GM19324 (cell line): ENCODE results near the gene SMCO4.
"Not testable (repeated sequence)": the region's sequence is repeated elsewhere in the genome, so short reads cannot be mapped to it uniquely, and the experiment has no call there.

ENCODE experiments used
- ATAC-seq: cut with Tn5 transposase; IDR thresholded peaks from one replicate; pipeline ENCODE4 v1.9.1; 2021; ENCODE audit warnings: mild to moderate bottlenecking, moderate library complexity; ENCODE audit not compliant: unreplicated experiment, low FRiP score

The SMCO4 gene

DNA sequence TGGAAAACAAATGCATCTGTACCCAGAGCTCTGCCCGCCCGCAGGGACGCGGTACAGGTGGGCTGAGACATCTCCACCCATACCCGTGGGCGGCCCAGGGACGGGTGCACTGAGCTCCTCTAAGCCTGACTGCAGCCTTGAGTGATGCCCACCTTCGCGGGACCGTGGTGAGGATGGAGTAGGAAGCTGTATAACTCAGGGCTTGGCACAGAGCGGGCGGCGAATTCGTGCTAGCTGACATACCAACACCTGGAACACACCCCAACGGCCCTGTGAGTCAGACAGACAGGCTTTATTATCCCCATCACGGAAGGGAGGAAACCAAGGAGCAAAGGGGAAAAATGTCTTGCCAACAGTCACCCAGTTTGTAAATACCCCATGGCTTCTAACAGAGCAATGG lies 61.9 kb downstream of the SMCO4 start:
- ATAC-seq = no peak

DNA sequence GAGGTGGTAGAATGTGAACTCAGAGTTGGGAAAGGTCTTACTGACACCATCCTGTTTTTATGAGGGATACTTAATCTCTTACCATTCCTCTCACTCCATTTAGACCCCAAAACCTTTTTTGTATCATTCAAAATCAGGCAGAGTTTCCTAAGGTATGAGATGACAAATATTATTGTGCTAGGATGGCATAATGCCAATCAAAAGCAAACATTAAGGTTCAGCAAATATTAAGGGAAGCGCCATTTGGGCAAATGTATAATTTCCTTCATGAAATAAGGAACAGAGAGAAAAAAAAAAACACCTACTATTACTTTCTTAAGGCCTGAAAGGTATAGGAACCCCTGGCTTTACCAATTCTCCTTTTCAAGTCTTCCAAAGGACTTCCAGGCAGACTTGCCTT lies 62.4 kb downstream of the SMCO4 start:
- ATAC-seq = no peak

DNA sequence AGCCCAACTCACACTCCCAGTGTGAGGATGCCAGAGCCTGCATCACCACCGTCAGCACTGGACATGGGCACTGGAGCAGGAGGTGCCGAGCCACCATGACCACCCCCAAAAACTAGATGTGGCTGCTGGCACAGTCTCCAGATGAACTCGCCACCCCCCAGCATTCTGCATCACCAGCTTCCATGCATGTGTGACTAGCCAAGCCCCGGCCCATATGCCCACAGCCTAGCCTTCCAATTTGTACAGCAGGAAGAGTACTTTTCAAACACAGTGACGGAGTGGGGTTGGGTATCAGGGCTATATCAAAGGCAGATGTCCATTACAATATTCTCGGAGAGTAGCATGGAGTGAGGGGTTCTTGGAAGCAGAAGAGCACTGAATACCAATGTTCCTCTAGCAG lies 62.9 kb downstream of the SMCO4 start:
- no peak for ATAC-seq

DNA sequence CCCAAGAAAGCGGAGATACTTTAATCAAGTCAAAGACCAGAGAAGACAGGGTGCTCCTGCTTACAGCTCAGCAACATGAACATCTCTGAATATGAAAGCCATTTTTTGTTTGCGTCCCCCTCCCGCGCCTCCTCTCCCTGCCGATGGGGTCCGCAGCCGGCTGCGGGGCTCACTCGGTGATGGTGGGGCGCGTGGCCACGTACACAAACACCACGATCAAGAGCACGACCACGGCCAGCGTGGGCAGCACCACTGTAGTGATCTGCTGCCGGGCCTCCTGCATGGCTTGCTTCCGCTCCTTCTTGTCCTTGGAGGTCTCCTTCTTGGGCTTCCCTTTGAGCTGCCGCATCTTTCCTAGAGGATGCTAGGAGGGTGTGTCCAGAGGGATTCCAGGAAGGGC lies 64.3 kb downstream of the SMCO4 start:
- ATAC-seq = no peak

DNA sequence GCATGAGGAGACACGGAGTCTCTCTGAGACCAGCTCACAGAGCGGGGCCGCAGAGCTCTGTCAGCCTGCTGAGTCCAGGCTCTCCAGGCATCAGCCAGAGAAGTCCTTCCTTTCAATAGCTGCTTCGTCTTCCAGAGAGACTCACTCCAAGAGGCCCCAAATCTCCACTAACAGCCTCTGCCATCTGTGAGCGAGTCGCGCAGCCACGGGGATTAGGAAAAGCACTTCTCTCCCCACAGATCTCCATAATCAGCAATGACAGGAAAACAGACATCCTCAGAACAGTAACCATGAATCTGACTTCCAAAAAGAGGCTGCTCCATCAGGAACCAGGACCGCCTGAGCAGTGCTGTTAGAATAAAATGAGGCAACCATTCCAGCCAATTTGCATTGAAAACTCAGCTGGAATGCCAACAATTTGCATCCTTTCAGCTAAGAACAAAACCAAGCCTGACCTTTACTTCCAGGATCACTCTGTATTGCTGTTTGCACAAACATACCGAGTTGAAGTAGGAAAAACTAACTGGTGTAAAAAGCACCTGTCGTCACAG lies 65.4 kb downstream of the SMCO4 start:
- no peak for ATAC-seq

DNA sequence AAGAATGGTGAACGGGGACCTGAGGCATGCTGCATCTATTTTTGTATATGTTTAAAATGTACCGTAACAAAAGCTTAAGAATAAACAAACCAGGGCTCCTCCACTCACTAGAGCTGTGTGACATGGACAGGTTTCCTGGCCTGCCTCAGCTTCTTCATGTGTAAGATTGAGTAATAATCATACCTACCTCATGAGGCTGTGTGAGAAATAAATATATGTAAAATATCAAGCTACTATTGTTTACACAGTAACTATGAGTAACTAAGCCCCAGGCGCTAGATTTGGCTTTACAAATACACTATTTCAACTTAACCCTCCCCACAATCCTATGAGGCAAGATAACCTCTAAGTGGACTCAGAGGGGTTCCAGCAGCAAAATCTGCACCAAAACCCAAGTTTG lies 66.4 kb downstream of the SMCO4 start:
- ATAC-seq = no peak

DNA sequence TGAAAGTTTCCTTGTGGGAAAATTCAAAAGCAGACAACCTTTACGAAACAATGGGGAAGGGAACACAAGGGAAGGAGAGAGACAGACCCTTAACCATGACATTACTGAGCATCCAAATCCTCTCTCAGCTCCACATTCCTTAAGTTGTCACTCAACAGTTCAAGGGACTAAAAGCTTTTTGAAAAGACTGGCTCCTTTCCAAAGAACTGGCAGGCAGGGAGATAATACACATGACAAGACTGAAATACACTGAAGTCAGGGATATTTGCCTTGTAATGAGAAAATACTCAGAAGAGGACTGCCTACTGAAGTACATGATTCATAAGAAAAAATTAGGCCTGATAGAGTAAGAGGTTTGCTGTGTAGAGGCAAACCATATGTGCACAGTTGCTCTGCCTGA lies 69.1 kb downstream of the SMCO4 start:
- ATAC-seq = no peak

DNA sequence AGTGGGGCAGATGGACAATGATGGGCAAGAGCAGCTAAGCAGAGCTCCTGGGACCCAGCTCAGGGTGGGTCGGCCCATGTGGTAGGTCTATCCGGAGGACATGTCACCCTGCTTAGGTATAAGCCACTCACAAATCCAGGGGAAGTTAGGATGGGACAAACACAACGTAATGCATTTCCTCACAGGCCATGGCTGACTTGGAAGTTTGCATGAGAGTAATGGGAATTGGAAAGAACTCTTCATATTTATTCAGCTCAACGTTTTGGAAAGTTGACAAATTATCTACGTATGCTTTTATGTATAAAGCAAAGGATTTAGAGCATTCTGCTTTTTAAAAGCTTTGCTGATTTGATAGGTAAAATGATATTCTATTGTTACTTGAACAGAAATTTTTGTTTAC lies 74.9 kb downstream of the SMCO4 start:
- ATAC-seq = no peak

DNA sequence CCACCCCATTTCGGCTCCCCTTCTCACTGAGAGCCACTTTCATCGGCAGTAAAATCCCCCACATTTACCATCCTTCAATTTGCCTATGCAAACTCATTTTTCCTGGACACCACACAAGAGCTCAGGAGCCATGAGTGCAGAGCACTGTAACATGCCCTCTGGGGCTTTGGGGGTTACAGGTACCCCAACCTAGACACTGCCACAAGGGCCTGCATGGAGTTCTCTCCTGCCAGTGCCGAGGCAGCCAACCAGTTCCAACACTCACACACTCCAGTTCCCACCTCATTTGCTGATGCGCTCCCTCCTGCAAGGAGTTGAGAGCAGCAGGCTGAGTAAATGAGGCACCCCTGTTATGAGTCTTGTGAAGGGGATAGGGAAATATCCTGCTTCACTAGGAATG lies 76.1 kb downstream of the SMCO4 start:
- ATAC-seq = no peak

DNA sequence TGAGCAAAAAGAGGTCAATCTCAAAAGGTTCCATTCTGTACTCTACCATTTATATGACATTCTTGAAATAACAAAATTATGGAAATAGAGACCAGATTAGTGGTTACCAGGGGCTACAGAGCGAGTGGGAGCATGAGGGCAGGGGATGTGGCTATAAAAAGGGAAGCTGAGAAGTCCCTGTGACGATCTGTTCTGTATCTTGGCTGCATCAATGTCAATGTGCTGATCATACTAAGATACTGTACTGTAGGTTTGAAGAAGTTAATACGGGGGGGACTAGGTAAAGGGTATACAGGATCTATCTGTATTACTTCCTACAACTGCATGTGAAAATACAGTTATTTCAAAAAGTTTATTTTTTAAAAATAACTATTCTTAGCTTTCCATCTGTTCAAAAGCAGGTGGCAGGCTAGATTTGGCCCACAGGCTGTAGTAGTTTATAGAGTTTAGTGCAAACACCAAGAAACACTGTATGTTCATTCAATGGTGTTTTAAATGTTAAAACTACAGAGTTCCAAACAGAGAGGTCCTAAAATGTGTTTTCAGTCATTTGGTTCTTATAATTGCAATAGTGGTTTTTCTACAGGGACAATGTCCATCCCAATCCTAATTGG lies 78.2 kb downstream of the SMCO4 start:
- ATAC-seq = no peak

DNA sequence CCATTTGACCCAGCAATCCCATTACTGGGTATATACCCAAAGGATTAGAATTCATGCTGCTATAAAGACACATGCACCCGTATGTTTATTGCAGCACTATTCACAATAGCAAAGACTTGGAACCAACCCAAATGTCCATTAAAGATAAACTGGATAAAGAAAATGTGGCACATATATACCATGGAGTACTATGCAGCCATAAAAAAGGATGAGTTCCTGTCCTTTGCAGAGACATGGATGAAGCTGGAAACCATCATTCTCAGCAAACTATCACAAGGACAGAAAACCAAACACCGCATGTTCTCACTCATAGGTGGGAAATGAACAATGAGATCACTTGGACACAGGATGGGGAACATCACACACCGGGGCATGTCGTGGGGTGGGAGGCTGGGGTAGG lies 79.5 kb downstream of the SMCO4 start:
- not testable (repeated sequence) for ATAC-seq

DNA sequence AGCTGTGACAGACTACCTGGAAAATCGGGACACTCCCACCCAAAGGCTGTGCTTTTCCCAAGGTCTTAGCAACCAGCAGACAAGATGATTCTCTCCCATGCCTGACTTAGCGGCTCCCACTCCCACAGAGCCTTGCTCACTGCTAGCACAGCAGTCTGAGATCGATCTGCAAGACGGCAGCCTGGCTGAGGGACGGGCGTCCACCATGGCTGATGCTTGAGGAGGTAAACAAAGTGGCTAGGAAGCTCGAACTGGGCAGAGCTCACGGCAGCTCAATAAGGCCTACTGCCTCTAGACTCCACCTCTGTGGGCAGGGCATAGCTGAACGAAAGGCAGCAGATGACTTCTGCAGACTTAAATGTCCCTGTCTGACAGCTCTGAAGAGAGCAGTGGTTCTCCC lies 84.9 kb downstream of the SMCO4 start:
- no peak for ATAC-seq

DNA sequence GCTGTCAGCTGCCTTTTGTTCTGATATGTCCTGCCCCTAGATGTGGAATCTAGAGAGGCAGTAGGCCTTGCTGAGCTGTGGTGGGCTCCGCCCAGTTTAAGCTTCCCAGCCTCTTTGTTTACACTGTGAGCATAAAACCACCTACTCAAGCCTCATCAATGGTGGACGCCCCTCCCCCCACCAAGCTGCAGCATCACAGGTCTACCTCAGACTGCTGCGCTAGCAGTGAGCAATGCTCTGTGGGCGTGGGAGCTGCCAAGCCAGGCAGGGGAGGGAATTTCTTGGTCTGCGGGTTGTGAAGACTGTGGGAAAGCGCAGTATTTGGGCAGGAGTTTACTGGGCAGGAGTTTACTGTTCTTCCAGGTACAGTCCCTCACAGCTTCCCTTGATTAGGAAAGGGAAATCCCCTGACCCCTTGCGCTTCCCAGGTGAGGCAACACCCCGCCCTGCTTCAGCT lies 98.5 kb downstream of the SMCO4 start:
- no peak for ATAC-seq

DNA sequence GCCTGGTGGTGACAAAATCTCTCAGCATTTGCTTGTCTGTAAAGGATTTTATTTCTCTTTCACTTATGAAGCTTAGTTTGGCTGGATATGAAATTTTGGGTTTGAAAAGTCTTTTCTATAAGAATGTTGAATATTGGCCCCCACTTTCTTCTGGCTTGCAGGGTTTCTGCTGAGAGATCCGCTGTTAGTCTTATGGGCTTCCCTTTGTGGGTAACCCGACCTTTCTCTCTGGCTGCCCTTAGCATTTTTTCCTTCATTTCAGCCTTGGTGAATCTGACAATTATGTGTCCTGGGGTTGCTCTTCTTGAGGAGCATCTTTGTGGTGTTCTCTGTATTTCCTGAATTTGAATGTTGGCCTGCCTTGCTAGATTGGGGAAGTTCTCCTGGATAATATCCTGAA lies 100.0 kb downstream of the SMCO4 start:
- not testable (repeated sequence) for ATAC-seq

DNA sequence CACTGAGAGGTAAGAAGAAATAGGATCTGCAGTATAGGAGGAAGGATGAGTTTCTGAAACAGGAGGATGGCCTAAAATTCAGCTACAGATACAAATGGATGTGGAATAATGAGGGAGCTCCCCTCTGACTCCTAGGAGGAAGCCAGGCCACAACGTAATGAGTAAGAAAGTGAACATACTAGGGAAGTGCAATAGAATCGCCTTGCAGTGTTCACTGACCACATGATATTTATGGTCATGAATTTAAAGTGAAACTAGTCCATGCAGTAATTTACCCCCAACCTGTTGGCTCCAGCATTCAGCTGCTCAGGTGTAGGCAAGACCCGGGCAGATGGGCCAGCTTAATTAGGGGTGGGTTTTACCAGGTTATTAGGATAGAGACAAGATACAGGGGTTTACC lies 110.9 kb downstream of the SMCO4 start:
- ATAC-seq = no peak
